ENCODE measurements around the gene ADNP2.

DNA sequence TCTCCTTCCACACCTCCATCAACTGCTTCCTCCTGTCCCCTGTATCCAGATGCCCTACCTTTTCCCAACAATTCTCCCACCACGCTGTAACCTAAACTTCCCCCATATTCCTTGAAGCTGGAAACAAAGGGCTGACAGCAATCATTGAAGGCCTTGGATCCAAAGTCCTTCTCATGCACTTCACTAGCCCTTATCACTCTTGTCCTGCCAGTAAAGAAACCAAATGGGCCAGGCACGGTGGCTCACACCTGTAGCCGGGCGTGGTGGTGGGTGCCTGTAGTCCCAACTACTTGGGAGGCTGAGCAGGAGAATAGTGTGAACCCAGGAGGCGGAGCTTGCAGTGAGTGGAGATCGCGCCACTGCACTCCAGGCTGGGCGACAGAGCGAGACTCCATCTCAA, 11.9 kb upstream of the ADNP2 start:
- TF ChIP-seq, protein P1, sequence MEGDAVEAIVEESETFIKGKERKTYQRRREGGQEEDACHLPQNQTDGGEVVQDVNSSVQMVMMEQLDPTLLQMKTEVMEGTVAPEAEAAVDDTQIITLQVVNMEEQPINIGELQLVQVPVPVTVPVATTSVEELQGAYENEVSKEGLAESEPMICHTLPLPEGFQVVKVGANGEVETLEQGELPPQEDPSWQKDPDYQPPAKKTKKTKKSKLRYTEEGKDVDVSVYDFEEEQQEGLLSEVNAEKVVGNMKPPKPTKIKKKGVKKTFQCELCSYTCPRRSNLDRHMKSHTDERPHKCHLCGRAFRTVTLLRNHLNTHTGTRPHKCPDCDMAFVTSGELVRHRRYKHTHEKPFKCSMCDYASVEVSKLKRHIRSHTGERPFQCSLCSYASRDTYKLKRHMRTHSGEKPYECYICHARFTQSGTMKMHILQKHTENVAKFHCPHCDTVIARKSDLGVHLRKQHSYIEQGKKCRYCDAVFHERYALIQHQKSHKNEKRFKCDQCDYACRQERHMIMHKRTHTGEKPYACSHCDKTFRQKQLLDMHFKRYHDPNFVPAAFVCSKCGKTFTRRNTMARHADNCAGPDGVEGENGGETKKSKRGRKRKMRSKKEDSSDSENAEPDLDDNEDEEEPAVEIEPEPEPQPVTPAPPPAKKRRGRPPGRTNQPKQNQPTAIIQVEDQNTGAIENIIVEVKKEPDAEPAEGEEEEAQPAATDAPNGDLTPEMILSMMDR (IDR thresholded peaks at IDR 0.05; ENCODE audit: low read depth, low read length), result no peak
- TF ChIP-seq, protein P2, sequence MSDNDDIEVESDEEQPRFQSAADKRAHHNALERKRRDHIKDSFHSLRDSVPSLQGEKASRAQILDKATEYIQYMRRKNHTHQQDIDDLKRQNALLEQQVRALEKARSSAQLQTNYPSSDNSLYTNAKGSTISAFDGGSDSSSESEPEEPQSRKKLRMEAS (IDR thresholded peaks at IDR 0.05; ENCODE audit: low read depth, low read length), result no peak

Data from NB4 (cell line).